GM19438 (cell line): ENCODE measurements around the gene PYGB.
"Not testable (repeated sequence)": the region's sequence is repeated elsewhere in the genome, so short reads cannot be mapped to it uniquely, and the experiment has no call there.

Source experiments
- ATAC-seq: cut with Tn5 transposase; IDR thresholded peaks from one replicate; pipeline ENCODE4 v1.9.1; 2021; ENCODE audit warnings: low read depth; ENCODE audit not compliant: unreplicated experiment

Gene PYGB

GRCh38 chr20:25308083-25308491, 60.2 kb downstream of the PYGB start:
- no peak for ATAC-seq

DNA sequence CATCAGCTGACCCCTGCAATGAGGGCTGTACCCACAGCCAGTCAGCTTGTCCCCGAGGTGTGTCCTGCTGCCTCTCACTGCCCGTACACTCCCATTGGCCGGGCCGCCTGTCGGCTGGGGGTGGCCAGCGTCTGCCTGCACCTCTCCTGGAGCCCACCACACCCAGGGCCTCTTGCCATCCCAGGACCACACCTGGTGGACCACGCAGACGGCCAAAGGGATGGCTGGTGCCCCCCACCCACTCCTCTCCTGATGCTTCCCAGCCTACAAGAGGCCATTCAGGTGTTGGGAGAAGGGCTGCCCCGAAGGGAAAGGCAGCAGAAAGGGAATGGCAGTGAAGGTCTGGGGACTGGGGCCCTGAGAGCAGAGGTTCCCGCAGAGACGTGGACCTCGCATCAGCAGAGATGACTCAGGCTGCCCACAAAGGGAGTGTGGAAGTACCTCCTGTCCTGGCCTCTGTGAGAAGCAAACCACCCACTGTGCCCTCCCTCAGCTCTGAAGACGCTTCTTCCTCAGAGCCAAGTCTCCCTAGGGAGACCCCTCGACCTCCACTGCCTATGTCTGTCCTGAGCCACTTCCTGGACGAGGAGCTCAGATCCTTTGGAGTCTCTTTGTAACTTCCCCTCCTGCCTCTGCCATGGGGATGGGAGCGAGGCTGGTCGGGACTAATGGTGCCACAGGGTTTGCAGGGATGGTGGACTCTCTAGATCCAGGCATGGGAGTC, 60.9 kb downstream of the PYGB start:
- ATAC-seq = no peak

- ATAC-seq = no peak
These were observed 61.7 kb downstream of the PYGB start for GRCh38 chr20:25309395-25310267.

DNA sequence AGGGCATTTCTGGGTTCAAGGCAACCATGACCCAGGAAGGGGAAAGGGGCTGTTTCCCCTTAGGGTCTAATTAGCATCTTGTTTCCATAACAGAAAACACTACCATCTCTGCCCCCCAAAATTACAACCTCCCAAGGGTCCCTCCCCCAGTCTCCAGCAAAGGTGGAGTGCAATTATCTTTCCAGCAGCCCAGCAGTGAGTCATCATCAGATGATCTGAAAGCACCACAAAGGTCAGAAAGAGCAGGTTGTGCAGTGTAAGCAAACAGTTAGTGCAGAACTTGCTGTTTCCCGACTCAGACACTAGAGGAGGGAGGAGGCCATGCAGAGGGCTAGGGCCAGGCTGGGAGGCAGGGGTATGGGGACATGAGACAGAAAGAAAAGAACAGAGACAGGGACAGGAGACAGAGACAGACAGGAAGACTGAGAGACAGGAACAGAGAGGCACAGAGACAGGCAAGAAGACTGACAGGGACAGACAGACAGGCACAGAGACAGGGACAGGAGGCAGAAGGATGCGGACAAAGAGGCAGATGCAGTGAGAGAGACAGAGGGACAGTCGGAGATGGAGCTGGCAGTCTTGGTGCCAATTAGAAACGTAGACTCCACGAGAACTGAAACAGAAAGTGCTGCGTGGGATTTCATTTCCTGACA, 62.5 kb downstream of the PYGB start:
- peak; percentile 89 for ATAC-seq

DNA sequence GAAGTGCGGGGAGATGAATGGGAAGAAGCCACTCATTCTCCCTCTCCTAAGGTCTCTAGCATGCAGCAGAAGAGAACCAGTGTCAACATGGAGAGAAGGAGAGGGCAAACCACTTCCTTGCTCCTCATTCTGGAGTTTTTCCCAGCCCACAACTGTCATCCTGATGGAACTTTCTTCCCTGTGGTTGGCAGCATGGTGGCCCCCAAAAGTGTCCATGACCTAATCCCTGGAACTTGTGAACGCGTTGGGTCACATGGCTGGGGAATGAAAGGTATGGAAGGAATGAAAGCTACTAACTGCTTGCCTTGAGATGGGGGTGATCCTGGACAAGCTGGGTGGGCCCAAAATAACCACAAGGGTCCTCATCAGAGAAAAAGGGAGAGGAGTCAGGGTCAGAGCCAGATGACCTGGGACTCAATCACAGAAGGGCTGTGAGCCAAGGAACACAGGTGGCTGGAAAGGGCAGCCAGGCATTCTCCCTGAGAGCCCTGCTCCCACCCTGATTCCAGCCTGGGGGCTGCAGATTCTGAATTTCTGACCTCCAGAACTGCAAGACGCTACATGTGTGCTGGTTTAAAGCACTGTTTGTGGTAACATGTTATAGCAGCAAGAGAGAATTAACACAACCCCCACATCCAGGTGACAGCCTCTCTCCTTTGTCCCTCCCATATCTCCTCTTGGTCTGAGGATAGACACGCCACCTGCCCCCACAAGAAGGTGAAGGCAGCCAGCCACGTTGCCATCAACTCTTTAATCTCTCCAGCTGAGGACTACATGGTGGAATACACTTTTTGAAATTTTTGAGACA, 63.2 kb downstream of the PYGB start:
- ATAC-seq = no peak

GRCh38 chr20:25312716-25313115, 64.8 kb downstream of the PYGB start:
- not testable (repeated sequence) for ATAC-seq

GRCh38 chr20:25313593-25313992, 65.7 kb downstream of the PYGB start:
- ATAC-seq = no peak

- no peak for ATAC-seq
These were observed 66.9 kb downstream of the PYGB start for GRCh38 chr20:25314497-25315417.

DNA sequence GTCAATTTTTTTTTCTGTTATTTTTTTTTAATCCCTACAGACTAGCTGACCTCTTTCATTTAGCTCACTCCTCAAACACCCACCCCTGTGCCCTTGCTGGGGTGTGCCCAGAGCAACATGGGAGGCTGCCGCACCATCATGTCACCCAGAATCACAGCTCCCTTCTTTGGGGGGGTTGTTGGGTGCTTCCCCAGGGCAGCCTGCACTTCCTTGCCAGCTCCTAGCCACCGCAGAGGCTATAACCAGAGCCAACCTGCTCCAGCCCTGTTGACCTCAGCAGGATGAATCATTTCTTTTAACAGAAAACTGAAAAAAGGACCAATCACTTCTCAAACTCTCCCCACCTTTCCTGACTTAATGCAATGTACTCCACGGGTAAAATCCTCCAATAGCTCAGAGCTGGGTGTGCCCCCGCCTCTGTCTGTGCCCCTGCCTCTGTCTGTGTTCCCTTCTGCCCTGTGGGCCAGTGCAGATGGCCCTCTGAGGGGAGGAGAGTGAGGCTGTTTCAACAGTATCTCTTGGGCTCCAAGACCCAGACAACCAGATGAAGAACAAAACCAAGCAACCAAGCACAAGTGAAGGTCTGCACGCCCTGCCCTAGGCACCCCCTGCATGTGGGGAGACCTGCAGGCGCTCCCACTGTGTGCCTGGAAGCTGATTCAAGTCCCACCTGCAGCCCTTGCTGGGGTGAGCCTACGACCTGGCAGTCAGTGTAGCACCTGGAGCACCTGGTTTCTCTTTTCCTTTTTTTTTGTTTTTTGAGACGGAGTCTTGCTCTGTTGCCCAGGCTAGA, 67.7 kb downstream of the PYGB start:
- ATAC-seq = no peak

DNA sequence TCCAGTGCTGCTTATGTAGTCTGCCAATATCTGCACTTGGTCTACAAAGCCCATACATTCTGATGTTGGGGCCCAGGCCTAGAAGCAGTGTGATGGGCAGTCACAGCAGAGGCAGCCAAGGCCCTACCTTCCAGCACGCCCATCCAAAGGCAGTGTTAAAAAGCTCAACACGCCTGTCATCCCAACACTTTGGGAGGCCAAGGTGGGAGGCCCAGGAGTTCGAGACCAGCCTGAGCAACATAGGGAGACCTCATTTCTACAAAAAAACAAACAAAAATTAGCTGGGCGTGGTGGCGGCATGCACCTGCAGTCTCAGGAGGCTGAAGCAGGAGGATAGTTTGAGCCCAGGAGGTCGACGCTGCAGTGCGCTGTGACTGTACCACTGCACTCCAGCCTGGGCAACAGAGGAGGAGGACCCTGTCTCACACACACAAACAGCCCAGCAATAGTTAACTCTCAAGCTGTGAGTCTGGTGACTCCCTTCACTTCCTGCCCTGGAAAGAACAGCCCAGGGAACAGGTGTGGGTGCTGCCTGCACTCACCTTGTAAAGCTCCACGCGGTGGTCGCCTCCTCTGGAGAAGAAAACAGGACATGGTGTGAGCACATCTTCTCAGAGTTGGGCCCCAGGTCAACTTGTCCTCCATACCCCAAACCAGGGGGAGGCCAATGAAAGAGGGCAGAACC, 68.8 kb downstream of the PYGB start:
- ATAC-seq = no peak

GRCh38 chr20:25317351-25318075, 69.6 kb downstream of the PYGB start:
- no peak for ATAC-seq

- peak; percentile 92 for ATAC-seq
These were observed 70.8 kb downstream of the PYGB start for GRCh38 chr20:25318471-25319240.

- no peak for ATAC-seq
These were observed 71.6 kb downstream of the PYGB start for GRCh38 chr20:25319241-25320034.

DNA sequence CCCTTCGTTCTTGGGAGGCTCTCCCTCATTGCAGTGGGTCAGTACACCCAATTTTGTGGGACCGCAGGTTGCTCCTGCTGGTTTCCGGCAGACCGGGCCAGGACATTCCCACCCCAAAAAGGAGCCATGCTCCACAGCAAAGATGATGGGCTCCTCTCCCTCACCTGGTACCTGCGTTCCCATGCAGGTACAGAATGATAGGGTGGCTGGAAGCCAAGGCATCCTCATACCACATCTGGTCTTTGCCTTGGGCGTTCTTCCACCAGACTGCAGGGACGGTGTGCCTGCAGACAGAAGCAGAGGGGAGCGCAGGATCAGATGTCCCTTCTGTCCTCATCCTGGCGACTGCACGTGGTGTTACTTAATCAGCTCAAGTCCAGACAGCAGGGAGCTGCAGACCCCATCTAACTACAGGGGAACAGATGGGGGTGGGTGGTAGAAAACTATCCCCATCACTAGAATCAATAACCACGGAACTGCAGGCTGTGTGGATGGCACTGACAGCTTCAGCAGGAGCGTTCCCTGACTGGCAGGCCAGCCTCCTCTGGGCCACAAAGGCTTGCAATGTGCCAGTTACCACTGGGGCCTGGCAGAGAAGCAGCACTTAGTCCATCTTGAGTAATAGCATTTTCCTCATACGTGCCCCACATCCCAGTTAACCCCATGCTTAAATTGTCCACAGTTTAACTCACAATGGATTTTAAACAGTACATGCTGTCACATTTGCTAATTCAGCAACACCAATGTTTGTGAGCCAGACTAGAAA, 72.3 kb downstream of the PYGB start:
- no peak for ATAC-seq

DNA sequence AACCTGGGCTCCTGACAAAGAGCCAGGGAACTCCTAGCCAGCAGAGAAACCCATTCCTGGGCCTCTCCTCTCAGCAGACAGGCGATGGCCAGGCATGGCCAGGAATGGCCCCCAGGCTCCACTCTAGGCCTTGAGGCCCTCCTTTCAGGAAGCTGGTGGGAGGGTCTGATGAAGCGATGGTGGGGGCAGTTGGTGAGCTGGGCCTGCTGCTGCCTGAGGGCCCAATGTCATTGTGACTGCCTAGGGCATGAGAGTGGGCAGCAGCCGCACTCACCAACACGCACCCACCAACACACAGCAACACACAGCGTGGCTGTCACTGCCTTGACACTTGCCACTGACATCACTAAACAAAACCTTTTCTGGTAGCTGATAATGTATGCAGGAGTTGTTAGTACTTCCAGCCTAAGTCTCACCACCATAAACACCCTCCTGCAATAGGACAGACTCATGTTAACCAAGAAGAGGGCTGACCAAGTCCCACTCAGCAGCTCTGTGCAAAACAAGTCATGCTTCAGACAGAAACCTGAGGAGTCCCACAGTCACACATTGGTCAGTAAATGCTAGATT, 73.5 kb downstream of the PYGB start:
- ATAC-seq = no peak
